Measurements from ENCODE around the gene GALNT3. TPM values are rescaled to one million over a fixed set of nuclear protein-coding genes. Genes with fewer than 3 reads are reported as not detected.

Gene GALNT3
- total RNA-seq, 1 donor from 2014 or later, result under 0.01 TPM

DNA sequence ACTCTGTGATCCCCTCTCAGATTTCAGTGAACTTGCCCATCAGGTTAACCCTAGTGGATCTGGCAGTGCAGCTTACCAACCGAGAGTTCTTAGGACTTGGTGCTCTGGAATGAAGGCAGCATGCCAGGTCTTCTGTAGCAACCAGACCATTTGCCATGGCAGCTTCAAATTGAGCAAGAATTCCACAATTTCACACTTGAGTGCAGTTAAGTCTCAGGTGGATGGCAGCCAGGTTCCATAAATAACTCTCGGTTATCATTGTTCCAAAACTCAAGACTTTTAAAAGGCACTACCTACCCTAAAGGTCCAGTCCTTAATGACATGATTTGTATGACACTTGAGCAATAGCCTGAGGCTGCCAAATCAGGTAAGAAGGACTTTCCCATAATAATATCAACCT, 48.1 kb downstream of the GALNT3 start:
- DNase-seq (ENCODE audit: low read depth in 2 of 2), result no peak

DNA sequence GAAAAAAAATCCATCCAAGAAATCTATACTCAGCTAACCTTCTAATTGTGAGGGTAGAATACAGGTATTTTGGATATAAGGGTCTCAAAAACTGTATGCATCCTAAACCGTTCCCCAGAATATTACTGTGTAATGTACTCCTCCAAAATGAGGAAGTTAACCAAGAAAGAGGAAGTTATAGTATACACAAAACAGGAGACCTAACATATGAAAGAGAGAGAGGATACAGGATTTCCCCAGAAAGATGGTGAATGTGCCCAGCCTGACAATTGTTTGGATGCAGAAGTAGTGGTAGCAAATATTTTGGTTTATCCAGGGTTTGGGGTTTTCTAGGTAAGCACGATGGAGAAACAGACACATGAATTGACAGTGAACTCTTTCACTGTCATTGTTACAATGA, 50.6 kb downstream of the GALNT3 start:
- DNase-seq (ENCODE audit: low read depth in 2 of 2), result no peak

DNA sequence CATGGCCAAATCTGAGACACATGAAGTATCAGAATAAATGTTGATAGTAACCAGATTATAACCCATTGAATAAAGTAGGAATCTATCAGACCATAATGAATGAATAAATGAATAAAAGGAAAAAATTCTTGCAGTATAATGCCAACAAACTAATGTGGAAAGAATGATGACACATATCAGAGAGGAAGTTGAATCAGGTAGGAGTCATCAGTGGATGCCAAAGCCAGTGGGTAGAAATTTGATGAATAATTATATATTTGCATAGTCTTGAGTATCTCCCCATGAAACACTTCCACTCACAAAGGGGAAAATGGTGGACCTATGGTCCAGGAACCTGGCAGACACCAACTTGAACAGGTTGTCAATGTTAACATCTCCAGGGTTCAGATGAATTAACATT, 68.6 kb downstream of the GALNT3 start:
- DNase-seq (ENCODE audit: low read depth in 2 of 2), result peak in 1 of 2 donors; percentile 18

DNA sequence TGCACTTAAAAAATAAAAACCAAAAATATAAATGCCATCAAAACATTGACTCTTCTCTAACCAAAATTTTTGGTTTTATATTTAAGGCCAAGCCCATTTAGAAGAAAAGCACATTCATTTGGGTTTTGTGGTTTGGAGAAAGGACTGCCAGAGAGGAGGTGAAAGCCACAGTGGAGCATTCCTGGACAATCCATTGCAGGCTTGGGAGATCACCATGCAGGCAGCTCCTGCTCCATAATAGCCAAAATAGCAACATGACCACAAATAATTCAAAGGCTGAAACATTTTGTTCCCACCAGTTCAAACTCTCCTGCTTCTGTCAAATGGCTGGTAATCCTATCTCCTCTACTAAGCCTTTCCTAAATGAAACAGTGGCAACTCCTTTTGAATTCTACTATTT, 73.5 kb downstream of the GALNT3 start:
- DNase-seq (ENCODE audit: low read depth in 2 of 2), result no peak

DNA sequence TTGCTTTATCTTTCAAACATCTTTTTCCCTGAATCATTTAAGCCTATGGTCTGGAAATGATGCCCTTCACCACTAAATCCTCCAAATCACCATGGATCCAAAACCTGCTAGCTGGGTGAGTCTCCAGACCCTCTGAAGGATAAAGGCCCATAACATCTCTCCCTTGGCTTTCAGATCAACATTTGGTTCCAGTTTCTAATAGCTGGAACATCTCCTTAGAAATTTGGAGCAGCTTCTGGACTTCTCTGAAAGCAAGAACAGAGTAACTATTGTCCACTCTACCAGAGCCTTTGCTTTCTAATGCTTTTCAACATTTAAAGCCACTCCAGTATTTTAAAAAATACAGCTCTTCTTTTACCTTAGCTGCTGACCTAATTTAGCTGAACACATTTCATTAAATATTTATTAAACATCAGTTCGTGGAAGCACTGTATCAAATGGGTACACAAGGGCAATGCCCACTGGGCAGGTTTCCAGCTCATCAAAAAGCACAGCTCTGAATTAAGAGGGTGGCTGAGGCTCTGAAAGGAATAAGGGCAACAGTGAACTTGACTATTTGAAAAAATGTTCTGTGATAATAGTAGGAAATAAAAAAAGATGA, 75.3 kb downstream of the GALNT3 start:
- no peak for DNase-seq (ENCODE audit: low read depth in 2 of 2)

DNA sequence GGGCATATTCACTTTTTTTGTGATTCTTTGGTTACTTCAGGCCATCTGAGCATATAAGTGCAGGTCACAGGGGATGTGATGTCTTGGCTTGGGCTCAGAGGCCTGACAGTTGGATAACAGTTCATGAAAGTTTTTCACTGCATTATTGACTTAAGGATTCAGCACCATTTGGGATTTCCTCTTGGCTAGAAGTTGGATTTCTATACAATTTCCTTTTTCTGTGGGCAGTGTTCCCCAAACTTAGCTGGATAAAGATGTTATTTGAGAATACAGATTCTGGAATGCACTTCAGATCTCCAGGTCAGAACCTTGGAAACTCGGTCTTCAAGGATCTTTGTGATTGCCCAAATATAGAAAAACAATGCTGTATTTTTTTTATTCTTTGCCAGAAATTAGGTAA, 78.0 kb downstream of the GALNT3 start:
- no peak for DNase-seq (ENCODE audit: low read depth in 2 of 2)

DNA sequence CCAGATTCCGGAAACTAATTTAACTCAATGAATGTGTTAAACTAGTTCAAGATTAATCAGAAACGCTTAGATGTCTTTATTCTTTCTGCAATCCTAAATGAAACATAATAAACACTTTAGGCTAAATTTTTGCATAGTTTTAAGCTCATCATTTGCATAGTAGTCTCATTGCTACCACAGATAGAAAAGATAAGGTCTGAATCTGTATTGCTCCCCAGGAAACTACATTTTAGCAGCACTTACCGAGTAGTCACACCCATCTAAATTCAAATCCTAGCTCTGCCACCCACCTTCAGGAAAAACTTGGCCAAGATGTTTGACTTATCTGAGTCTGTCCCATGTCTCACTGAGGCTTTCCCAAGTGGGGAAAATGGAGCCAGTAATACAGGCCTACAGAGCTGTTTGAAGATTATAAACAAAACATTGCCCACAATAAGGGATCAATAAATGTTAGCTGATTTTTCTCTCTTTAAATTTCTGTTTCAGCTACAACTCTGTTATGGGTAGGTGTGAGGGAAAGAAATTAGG, 87.0 kb downstream of the GALNT3 start:
- DNase-seq (ENCODE audit: low read depth in 2 of 2), result no peak

DNA sequence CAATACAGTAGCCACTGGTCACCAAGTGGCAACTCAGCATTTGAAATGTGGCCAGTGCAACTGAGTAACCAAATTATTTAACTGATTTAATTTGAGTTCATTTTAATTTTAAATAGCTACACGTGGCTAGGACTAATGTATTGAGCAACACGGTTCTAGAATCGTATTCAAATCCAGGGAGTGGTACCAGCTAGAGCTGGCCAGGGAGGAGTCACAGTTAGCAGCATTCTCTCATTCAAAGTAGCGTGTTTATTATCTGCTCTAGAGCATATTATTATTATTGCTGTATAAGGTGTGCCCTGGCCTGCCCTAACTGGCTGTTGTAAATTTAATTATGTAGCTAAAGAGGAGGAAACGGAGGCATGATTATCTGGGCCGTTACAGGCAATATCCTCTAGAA, 92.9 kb downstream of the GALNT3 start:
- DNase-seq (ENCODE audit: low read depth in 2 of 2), result no peak

DNA sequence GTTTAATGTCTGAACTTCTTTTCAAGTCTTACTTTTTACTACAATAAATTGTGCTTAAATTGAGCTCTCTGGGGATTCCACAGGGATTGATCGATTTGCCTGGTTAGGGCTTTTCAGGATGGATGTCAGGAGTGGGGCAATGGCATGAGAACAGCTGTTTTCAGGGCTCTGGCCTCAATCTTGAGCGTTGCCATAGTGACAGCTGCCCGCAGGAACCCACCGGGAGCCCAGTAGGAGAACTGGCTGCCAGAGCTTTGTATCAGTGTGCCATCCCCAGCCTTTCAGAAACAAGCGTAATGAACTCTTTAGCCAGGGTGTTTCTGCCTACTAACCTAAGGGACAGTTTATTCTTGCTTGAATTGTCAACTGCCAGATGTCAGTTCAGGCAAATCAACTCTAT, 93.5 kb downstream of the GALNT3 start:
- no peak for DNase-seq (ENCODE audit: low read depth in 2 of 2)

DNA sequence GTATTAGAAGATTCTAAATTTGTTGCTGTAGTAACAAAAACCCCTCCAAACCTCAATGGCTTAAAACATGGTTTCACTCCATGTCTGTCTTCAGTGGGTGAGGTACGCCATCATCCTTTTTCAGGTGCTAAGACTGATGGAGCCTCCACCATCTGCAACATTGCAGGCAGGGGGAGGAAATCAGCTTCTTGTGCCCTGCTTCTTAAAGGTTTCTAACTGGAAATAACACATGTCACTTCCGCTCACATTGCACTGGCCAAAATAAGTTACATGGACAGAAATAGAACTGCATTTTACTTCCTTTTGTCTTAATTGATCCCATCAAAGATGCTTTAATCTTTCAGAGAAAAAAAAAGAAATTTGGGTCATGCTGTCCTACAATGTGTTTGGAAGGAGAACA, 94.1 kb downstream of the GALNT3 start:
- DNase-seq (ENCODE audit: low read depth in 2 of 2), result no peak

DNA sequence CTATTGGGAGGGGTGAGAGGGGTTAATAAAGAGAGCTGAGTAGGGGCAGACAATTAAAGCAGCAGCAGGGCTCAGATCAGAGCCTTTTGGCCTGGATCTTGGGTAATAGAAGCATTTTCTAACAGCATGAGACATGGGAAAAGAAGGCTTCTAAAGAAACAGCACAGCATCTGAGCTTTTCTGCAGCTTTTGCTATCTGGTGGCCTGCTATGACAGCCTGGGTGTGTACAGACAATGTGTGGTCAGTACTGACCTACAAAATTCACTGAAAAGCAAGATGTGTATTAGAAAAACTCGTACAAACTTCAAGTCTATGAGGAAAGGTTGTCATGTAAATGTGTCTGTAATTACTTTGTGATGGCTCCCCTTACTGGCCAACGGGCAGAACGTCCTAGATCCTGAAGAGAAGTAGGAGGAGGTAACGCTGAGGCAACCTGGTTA, 95.6 kb downstream of the GALNT3 start:
- peak; percentile 14 to 57 for DNase-seq (ENCODE audit: low read depth in 2 of 2)

DNA sequence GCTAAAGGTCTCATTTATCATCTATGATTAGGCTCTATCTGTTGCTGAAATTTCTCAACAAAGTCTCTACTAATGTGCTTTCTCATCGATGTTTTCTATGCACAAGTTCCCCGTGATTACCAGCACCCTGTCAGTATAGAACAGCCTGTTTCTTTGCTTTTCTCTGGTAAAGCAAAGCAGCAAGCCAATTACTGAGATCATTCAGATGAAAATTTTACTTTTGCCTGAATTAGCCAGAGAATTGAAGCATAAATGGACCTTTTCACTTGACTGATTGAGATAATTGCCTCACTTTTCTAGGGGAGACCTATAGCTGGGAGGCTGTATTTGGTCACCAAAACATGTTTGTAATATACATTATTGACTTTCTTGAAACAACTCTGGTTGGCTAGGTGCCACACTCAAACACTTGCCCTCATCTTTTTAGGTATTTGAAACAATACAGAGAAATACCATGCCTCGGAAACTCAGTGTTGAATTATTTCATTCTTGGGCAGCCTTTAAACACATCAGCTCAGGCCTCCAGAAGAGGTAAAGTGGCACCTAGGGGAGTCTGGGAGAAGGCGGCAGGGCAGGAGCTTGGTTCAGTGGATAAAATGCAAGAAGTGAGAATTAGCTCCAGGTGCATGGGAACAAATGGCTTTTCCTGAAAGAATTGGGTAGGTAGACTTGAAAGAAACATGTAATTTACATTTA, 96.2 kb downstream of the GALNT3 start:
- no peak for DNase-seq (ENCODE audit: low read depth in 2 of 2)

Other genes starting within 250 kb of the GALNT3 start
- 20.9 and 25.3 TPM in 2 replicates for gene TTC21B, start 159.5 kb upstream of the GALNT3 start, total RNA-seq